Ishikawa (cell line): Measurements from ENCODE around the gene TENT5C.

Source experiments
- CEBPB ChIP-seq: IDR thresholded peaks from 2 replicates; pipeline ENCODE4 v1.6.1; 2012
- EGR1 ChIP-seq: IDR thresholded peaks from 2 replicates; pipeline ENCODE4 v1.6.1; 2012
- RAD21 ChIP-seq: IDR thresholded peaks from 2 replicates; pipeline ENCODE4 v1.6.1; 2012; ENCODE audit warnings: low read depth
- YY1 ChIP-seq: IDR thresholded peaks from 2 replicates; pipeline ENCODE4 v1.6.1; 2012; ENCODE audit warnings: low read depth

- no peak for TF ChIP-seq EGR1
- no peak for TF ChIP-seq RAD21
- TF ChIP-seq CEBPB: no peak
- no peak for TF ChIP-seq YY1
These were observed 46.6 kb downstream of the TENT5C start for GRCh38 chr1:117652421-117652820.
